ENCODE data around the gene CCNH.

Gene CCNH

GRCh38 chr5:87408204-87408603, 4.5 kb downstream of the CCNH start (continued):
- TF ChIP-seq, protein P1, sequence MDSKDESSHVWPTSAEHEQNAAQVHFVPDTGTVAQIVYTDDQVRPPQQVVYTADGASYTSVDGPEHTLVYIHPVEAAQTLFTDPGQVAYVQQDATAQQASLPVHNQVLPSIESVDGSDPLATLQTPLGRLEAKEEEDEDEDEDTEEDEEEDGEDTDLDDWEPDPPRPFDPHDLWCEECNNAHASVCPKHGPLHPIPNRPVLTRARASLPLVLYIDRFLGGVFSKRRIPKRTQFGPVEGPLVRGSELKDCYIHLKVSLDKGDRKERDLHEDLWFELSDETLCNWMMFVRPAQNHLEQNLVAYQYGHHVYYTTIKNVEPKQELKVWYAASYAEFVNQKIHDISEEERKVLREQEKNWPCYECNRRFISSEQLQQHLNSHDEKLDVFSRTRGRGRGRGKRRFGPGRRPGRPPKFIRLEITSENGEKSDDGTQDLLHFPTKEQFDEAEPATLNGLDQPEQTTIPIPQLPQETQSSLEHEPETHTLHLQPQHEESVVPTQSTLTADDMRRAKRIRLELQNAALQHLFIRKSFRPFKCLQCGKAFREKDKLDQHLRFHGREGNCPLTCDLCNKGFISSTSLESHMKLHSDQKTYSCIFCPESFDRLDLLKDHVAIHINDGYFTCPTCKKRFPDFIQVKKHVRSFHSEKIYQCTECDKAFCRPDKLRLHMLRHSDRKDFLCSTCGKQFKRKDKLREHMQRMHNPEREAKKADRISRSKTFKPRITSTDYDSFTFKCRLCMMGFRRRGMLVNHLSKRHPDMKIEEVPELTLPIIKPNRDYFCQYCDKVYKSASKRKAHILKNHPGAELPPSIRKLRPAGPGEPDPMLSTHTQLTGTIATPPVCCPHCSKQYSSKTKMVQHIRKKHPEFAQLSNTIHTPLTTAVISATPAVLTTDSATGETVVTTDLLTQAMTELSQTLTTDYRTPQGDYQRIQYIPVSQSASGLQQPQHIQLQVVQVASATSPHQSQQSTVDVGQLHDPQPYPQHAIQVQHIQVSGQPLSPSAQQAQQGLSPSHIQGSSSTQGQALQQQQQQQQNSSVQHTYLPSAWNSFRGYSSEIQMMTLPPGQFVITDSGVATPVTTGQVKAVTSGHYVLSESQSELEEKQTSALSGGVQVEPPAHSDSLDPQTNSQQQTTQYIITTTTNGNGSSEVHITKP (tag by site-specific recombination; IDR thresholded peaks at IDR 0.05), result no peak
- TF ChIP-seq ZBTB8A (tag by site-specific recombination; IDR thresholded peaks at IDR 0.05) (no peak), ZNF555 (tag by site-specific recombination; conservative IDR thresholded peaks at IDR 0.05) (no peak), ZNF776 (tag by site-specific recombination; IDR thresholded peaks at IDR 0.05; ENCODE audit: borderline replicate concordance) (no peak), ZNF121 (tag by site-specific recombination; IDR thresholded peaks at IDR 0.05) (no peak)
- TF ChIP-seq, protein P2, sequence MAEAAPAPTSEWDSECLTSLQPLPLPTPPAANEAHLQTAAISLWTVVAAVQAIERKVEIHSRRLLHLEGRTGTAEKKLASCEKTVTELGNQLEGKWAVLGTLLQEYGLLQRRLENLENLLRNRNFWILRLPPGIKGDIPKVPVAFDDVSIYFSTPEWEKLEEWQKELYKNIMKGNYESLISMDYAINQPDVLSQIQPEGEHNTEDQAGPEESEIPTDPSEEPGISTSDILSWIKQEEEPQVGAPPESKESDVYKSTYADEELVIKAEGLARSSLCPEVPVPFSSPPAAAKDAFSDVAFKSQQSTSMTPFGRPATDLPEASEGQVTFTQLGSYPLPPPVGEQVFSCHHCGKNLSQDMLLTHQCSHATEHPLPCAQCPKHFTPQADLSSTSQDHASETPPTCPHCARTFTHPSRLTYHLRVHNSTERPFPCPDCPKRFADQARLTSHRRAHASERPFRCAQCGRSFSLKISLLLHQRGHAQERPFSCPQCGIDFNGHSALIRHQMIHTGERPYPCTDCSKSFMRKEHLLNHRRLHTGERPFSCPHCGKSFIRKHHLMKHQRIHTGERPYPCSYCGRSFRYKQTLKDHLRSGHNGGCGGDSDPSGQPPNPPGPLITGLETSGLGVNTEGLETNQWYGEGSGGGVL (tag by site-specific recombination; IDR thresholded peaks at IDR 0.05), result no peak

GRCh38 chr5:87405472-87406155, 7.1 kb downstream of the CCNH start:
- TF ChIP-seq BCL6B (tag by site-specific recombination; IDR thresholded peaks at IDR 0.05) (no peak), SETDB1 (IDR thresholded peaks at IDR 0.05; ENCODE audit: insufficient read length, low read length) (no peak), HOXA7 (CRISPR knock-in tag; IDR thresholded peaks at IDR 0.05; ENCODE audit: borderline replicate concordance) (no peak), ZBTB1 (tag by site-specific recombination; IDR thresholded peaks at IDR 0.05) (no peak)
- no peak overlapping the region for H3K27ac ChIP-seq (ENCODE audit: extremely low read depth, low read depth, low read length)
- peaks cover 56 to 99% of the 10 kb centered on the region in 2 experiments for H3K36me3 ChIP-seq (ENCODE audit: control insufficient read depth in 2 of 2, insufficient read depth in 1 of 2, low read length in 2 of 2)
- H3K4me1 ChIP-seq (ENCODE audit: control insufficient read depth, insufficient read depth, low read length), result no peaks in the 10 kb centered on the region
- ChIA-PET POLR2A (no interaction called here), CTCF (interaction anchor here (0.6 kb wide), 1 partner anchor 721 kb away, joined by 3 read pairs; no protein-coding TSS in a partner anchor)
- H3K9me3 ChIP-seq (ENCODE audit: control insufficient read depth, insufficient read depth, low read depth, low read length), result no peaks in the 10 kb centered on the region
- H3K4me3 ChIP-seq (ENCODE audit: low read depth, low read length), result no peak overlapping the region

DNA sequence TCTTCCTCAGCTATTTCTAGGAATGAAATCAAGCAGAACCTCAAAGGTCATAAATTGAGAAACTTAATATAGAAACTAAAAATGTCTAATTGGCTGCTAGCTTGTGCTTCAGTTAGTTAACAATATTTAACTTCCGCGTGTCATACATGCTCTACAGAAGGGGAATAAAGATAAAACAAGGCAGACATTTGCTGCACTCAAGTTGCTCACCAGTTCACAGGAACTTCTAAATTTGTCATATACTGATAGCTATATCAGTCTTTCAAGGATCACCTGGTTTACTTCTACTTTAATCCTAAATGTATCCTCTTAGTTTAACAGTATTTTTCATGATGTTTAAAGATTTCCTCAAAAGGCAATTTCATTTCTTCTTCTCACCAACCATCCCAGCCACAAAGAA, 8.4 kb downstream of the CCNH start:
- H3K4me1 ChIP-seq (ENCODE audit: control insufficient read depth, insufficient read depth, low read length), result no peaks in the 10 kb centered on the region
- H3K4me3 ChIP-seq (ENCODE audit: low read depth, low read length), result no peak overlapping the region
- H3K27ac ChIP-seq (ENCODE audit: extremely low read depth, low read depth, low read length), result no peak overlapping the region
- H3K36me3 ChIP-seq (ENCODE audit: control insufficient read depth in 2 of 2, insufficient read depth in 1 of 2, low read length in 2 of 2), result peaks cover 61 to 97% of the 10 kb centered on the region in 2 experiments
- ChIA-PET POLR2A (no interaction called here), CTCF (interaction anchor here (0.5 to 2.5 kb wide), 3 partner anchors 334 to 721 kb away, joined by 3 to 7 read pairs (median 3); no protein-coding TSS in a partner anchor)
- no peaks in the 10 kb centered on the region for H3K9me3 ChIP-seq (ENCODE audit: control insufficient read depth, insufficient read depth, low read depth, low read length)
- TF ChIP-seq WT1 (tag by site-specific recombination; IDR thresholded peaks at IDR 0.05), result no peak
- TF ChIP-seq ZNF600 (tag by site-specific recombination; IDR thresholded peaks at IDR 0.05), result no peak
- TF ChIP-seq ZFHX2 (tag by site-specific recombination; conservative IDR thresholded peaks at IDR 0.05), result no peak
- no peak for TF ChIP-seq ZNF146 (tag by site-specific recombination; IDR thresholded peaks at IDR 0.05)
- TF ChIP-seq ZSCAN30 (tag by site-specific recombination; IDR thresholded peaks at IDR 0.05), result no peak
- no peak for TF ChIP-seq ZNF391 (tag by site-specific recombination; IDR thresholded peaks at IDR 0.05; ENCODE audit: borderline replicate concordance, low read depth)
- TF ChIP-seq BCL11A (tag by site-specific recombination; IDR thresholded peaks at IDR 0.05; ENCODE audit: low read depth), result no peak
- TF ChIP-seq ZNF292 (tag by site-specific recombination; IDR thresholded peaks at IDR 0.05; ENCODE audit: borderline replicate concordance, low read depth), result no peak
- TF ChIP-seq ZNF394 (tag by site-specific recombination; IDR thresholded peaks at IDR 0.05; ENCODE audit: borderline replicate concordance), result no peak
- TF ChIP-seq, protein P3, sequence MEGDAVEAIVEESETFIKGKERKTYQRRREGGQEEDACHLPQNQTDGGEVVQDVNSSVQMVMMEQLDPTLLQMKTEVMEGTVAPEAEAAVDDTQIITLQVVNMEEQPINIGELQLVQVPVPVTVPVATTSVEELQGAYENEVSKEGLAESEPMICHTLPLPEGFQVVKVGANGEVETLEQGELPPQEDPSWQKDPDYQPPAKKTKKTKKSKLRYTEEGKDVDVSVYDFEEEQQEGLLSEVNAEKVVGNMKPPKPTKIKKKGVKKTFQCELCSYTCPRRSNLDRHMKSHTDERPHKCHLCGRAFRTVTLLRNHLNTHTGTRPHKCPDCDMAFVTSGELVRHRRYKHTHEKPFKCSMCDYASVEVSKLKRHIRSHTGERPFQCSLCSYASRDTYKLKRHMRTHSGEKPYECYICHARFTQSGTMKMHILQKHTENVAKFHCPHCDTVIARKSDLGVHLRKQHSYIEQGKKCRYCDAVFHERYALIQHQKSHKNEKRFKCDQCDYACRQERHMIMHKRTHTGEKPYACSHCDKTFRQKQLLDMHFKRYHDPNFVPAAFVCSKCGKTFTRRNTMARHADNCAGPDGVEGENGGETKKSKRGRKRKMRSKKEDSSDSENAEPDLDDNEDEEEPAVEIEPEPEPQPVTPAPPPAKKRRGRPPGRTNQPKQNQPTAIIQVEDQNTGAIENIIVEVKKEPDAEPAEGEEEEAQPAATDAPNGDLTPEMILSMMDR (tag by site-specific recombination; IDR thresholded peaks at IDR 0.05), result no peak
- no peak for TF ChIP-seq KLF1 (tag by site-specific recombination; IDR thresholded peaks at IDR 0.05)
- no peak for TF ChIP-seq ZNF785 (tag by site-specific recombination; IDR thresholded peaks at IDR 0.05)
- no peak for TF ChIP-seq ZNF433 (tag by site-specific recombination; IDR thresholded peaks at IDR 0.05; ENCODE audit: low read depth)
- no peak for TF ChIP-seq ZNF521 (tag by site-specific recombination; IDR thresholded peaks at IDR 0.05)
- TF ChIP-seq ZNF223 (tag by site-specific recombination; IDR thresholded peaks at IDR 0.05), result no peak
- TF ChIP-seq ZNF624 (tag by site-specific recombination; IDR thresholded peaks at IDR 0.05), result no peak
